Measurements from ENCODE around the gene FOXQ1. TPM values are rescaled to one million over a fixed set of nuclear protein-coding genes. Genes with fewer than 3 reads are reported as not detected.
A peak's percentile ranks its signal among the peaks of the same experiment; 100 is the strongest.

FOXQ1 gene
- total and polyA plus RNA-seq, 2 of the 13 experiments (the other 11 are each of a cell fraction or from before 2014, with no cell fraction given): 35.2 to 39.8 TPM

GRCh38 chr6:1263850-1264377 is 48.0 kb upstream of the FOXQ1 start (continued):
- TF ChIP-seq AGO1 (IDR thresholded peaks at IDR 0.05; ENCODE audit: low read depth, low read length, poor library complexity, severe bottlenecking): no peak
- TF ChIP-seq HNRNPLL (IDR thresholded peaks at IDR 0.05; ENCODE audit: low read depth, low read length, poor library complexity, severe bottlenecking): no peak
- TF ChIP-seq ZBTB38 (CRISPR knock-in tag; IDR thresholded peaks at IDR 0.05): no peak; the same call in 1 of the 2 replicates
- TF ChIP-seq ZNF629 (CRISPR knock-in tag; conservative IDR thresholded peaks at IDR 0.05): no peak; the same call in 1 of the 2 replicates
- TF ChIP-seq THYN1 (CRISPR knock-in tag; IDR thresholded peaks at IDR 0.05; ENCODE audit: borderline replicate concordance, low read depth): no peak
- TF ChIP-seq IRF9 (CRISPR knock-in tag; IDR thresholded peaks at IDR 0.05; ENCODE audit: borderline replicate concordance): no peak
- peak; percentile 93; the same call in 1 of the 2 replicates for TF ChIP-seq ZBTB25 (CRISPR knock-in tag; IDR thresholded peaks at IDR 0.05)
- peak; percentile 75 for TF ChIP-seq BORCS8-MEF2B (CRISPR knock-in tag; IDR thresholded peaks at IDR 0.05)
- no peak for TF ChIP-seq NFIB (CRISPR knock-in tag; IDR thresholded peaks at IDR 0.05; ENCODE audit: borderline replicate concordance)
- no peak for TF ChIP-seq YY1 (IDR thresholded peaks at IDR 0.05; ENCODE audit: insufficient read depth, insufficient replicate concordance, low read depth, low read length)
- TF ChIP-seq SP1 (IDR thresholded peaks at IDR 0.05): no peak
- TF ChIP-seq SP1 (CRISPR knock-in tag; IDR thresholded peaks at IDR 0.05): peak; percentile 67
- no peak for TF ChIP-seq ZNF780A (CRISPR knock-in tag; IDR thresholded peaks at IDR 0.05)
- TF ChIP-seq HINFP (CRISPR knock-in tag; IDR thresholded peaks at IDR 0.05; ENCODE audit: low read depth): peak; percentile 82; the same call in 1 of the 2 replicates
- no peak for TF ChIP-seq TBP (CRISPR knock-in tag; IDR thresholded peaks at IDR 0.05)
- peak; percentile 93; the same call in 1 of the 2 replicates for TF ChIP-seq CBX5 (CRISPR knock-in tag; IDR thresholded peaks at IDR 0.05; ENCODE audit: borderline replicate concordance)
- peak; percentile 85 for TF ChIP-seq ZNF12 (CRISPR knock-in tag; IDR thresholded peaks at IDR 0.05)
- no peak for TF ChIP-seq THAP8 (CRISPR knock-in tag; IDR thresholded peaks at IDR 0.05; ENCODE audit: borderline replicate concordance)
- peak; percentile 72; the same call in 1 of the 2 replicates for TF ChIP-seq ATF1 (CRISPR knock-in tag; IDR thresholded peaks at IDR 0.05)
- no peak for TF ChIP-seq MYNN (CRISPR knock-in tag; IDR thresholded peaks at IDR 0.05; ENCODE audit: low read depth)
- no peak for TF ChIP-seq ZFYVE20 (CRISPR knock-in tag; IDR thresholded peaks at IDR 0.05; ENCODE audit: borderline replicate concordance, low read depth)
- no peak for TF ChIP-seq IKZF1 (IDR thresholded peaks at IDR 0.05)
- peak; percentile 90 for TF ChIP-seq SIX4 (CRISPR knock-in tag; IDR thresholded peaks at IDR 0.05)
- peak; percentile 36; the same call in 1 of the 2 replicates for TF ChIP-seq GABPB1 (CRISPR knock-in tag; IDR thresholded peaks at IDR 0.05)
- peak; percentile 89 for TF ChIP-seq CREM (IDR thresholded peaks at IDR 0.05)
- TF ChIP-seq CREM (CRISPR knock-in tag; IDR thresholded peaks at IDR 0.05): no peak
- TF ChIP-seq DNMT1 (CRISPR knock-in tag; IDR thresholded peaks at IDR 0.05): no peak
